GM12878 (cell line): ENCODE data around the gene ATOSB. TPM values are rescaled to one million over a fixed set of nuclear protein-coding genes. Genes with fewer than 3 reads are reported as not detected.

ENCODE experiments used
- BRCA1 ChIP-seq: IDR thresholded peaks from 2 replicates; pipeline ENCODE4 v1.6.1; 2011; ENCODE audit warnings: low read depth, low read length, improper control_type of control experiment
- CHD2 ChIP-seq: IDR thresholded peaks from 2 replicates; pipeline ENCODE4 v1.6.1; 2011; ENCODE audit warnings: low read depth, low read length, improper control_type of control experiment, borderline replicate concordance
- EGR1 ChIP-seq, 2 experiments: IDR thresholded peaks; 1 replicate in 1 of 2; 2 replicates in 1 of 2; pipeline ENCODE4 v1.6.1; 2011 to 2012; ENCODE audit warnings: low read depth in 2 of 2, low read length in 2 of 2, borderline replicate concordance in 1 of 2, mild to moderate bottlenecking in 1 of 2, moderate library complexity in 1 of 2
- ETV6 ChIP-seq, 2 experiments: fragments of 450-650 bp in 1 of 2; IDR thresholded peaks in 1 of 2; conservative IDR thresholded peaks in 1 of 2; 2 replicates each; pipeline ENCODE4 v1.6.1; 2014; ENCODE audit warnings: antibody characterized with exemption in 1 of 2, borderline replicate concordance in 1 of 2, low read depth in 1 of 2, mild to moderate bottlenecking in 1 of 2, moderate library complexity in 1 of 2
- MEF2A ChIP-seq: IDR thresholded peaks from 2 replicates; pipeline ENCODE4 v1.6.1; 2011; ENCODE audit warnings: low read depth, mild to moderate bottlenecking, low read length, moderate library complexity; ENCODE audit not compliant: insufficient read depth
- MEF2B ChIP-seq: fragments of 450-650 bp; IDR thresholded peaks from 2 replicates; pipeline ENCODE4 v1.6.1; 2018; ENCODE audit warnings: mild to moderate bottlenecking, moderate library complexity; ENCODE audit not compliant: partially characterized antibody, poor library complexity, severe bottlenecking
- NKRF ChIP-seq: fragments of 450-650 bp; conservative IDR thresholded peaks from 2 replicates; pipeline ENCODE4 v1.6.1; 2017; ENCODE audit warnings: mild to moderate bottlenecking, moderate library complexity
- SPI1 ChIP-seq: IDR thresholded peaks from 2 replicates; pipeline ENCODE4 v1.6.1; 2011; ENCODE audit warnings: low read depth, mild to moderate bottlenecking, low read length, moderate library complexity, borderline replicate concordance; ENCODE audit not compliant: insufficient read depth
- SRF ChIP-seq, 2 experiments: IDR thresholded peaks; 2 replicates each; pipeline ENCODE4 v1.6.1; 2011; ENCODE audit warnings: low read depth in 2 of 2, low read length in 2 of 2, mild to moderate bottlenecking in 1 of 2, moderate library complexity in 1 of 2
- ZBED1 ChIP-seq: IDR thresholded peaks from 2 replicates; pipeline ENCODE4 v1.6.1; 2016; ENCODE audit warnings: borderline replicate concordance
- ZBTB40 ChIP-seq: fragments of 450-650 bp; IDR thresholded peaks from 2 replicates; pipeline ENCODE4 v1.6.1; 2016; ENCODE audit warnings: mild to moderate bottlenecking, moderate library complexity, borderline replicate concordance
- polyA plus RNA-seq, 11 experiments: library from polyadenylated mRNA; depleted of rRNA in 4 of 11; unstranded in 6 of 11; stranded (reverse) in 5 of 11; fragments of >200 nt; fragmentation: Nextera tagmentation in 4 of 11; fragmentation: Illumina TruSeq in 1 of 11; extraction: Ambion mirVana in 4 of 11; extraction: Trizol in 1 of 11; gene quantifications; 1 replicate in 1 of 11; 2 replicates in 10 of 11; pipeline versions ENCODE4 v1.2.1 to v1.2.3, GENCODE V29; 2011 to 2016; ENCODE audit warnings: inconsistent platforms in 2 of 11, missing spikeins in 2 of 11, low read depth in 1 of 11
- total RNA-seq, 4 experiments: library from RNA; depleted of rRNA in 3 of 4; stranded (reverse); fragments of >200 nt in 3 of 4; fragmentation: Illumina TruSeq in 1 of 4; extraction: Trizol in 1 of 4; gene quantifications; 2 replicates each; pipeline versions ENCODE4 v1.2.1 to v1.2.3, GENCODE V29; 2013 to 2021

Gene ATOSB
- total and polyA plus RNA-seq, 10 of the 15 experiments (the other 5 are each of a cell fraction or from before 2014, with no cell fraction given) = 0.60 to 5.4 (median 2.5) TPM

DNA sequence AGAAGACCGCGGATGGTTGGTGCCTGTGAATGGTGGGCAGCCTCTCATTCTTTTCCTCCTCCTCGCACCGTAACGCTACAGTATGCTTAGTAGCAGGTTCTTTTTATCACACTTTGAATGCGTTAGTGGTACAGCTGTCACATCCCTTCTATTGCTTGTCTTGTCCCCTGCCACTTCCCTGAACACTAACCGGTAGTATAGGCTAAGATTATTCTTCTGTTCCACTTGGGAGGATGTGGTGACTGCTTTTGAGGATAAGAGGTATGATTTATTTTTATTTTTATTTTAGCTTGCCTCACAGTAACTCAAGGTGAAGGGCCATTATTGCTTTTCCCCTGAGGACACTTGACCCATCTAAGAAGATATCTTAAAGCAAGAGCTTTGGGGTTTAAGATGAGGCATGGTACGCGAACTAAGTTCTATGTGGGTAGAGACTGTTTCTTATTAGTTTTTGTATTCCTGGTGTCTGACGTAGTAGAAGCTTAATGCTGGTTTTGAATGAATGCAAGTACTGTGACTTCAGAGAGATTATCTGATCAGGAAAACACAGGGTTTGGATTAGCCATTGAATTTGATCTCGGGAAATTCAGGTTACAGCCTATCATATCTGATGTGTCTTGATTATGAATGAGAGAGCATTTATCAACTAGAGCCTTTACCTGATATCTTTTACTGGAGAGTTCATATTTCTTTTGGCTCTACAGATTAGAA lies 47.1 kb upstream of the ATOSB start (continued):
- no peak for TF ChIP-seq ZBTB40
- TF ChIP-seq SPI1 = no peak
- TF ChIP-seq EGR1 (IDR thresholded peaks at IDR 0.05; ENCODE audit: borderline replicate concordance in 1 of 2, low read depth in 2 of 2, low read length in 2 of 2) = no peak
- no peak for TF ChIP-seq SRF (IDR thresholded peaks at IDR 0.05; ENCODE audit: low read depth in 2 of 2, low read length in 2 of 2)
- no peak for TF ChIP-seq ZBED1
- no peak for TF ChIP-seq MEF2B
- no peak for TF ChIP-seq NKRF
- no peak for TF ChIP-seq CHD2
- no peak for TF ChIP-seq MEF2A
- TF ChIP-seq ETV6 (conservative IDR thresholded peaks at IDR 0.05 in 1 of 2, IDR thresholded peaks at IDR 0.05 in 1 of 2; ENCODE audit: borderline replicate concordance in 1 of 2, low read depth in 1 of 2) = no peak
- TF ChIP-seq BRCA1 = no peak
